Renal cortical epithelial cell (primary cell): ENCODE data around the gene TAF1D. TPM values are rescaled to one million over a fixed set of nuclear protein-coding genes. Genes with fewer than 3 reads are reported as not detected.
A peak's percentile ranks its signal among the peaks of the same experiment; 100 is the strongest.

ENCODE experiments used
- DNase-seq: peaks from one replicate; pipeline ENCODE4 v3.0.0-alpha.2; 2011; ENCODE audit warnings: low read depth
- total RNA-seq: library from RNA; depleted of rRNA; stranded (reverse); fragments of >200 nt; gene quantifications from 2 replicates; pipeline ENCODE4 v1.2.3, GENCODE V29; 2014

TAF1D gene
- total RNA-seq, 1 donor from 2014 or later = 157 TPM

- no peak for DNase-seq
Measured at GRCh38 chr11:93720522-93720921, 20.8 kb downstream of the TAF1D start.

- DNase-seq = no peak
Measured at GRCh38 chr11:93719310-93719709, 22.0 kb downstream of the TAF1D start.

GRCh38 chr11:93718057-93718563 lies 23.2 kb downstream of the TAF1D start:
- DNase-seq = no peak

DNA sequence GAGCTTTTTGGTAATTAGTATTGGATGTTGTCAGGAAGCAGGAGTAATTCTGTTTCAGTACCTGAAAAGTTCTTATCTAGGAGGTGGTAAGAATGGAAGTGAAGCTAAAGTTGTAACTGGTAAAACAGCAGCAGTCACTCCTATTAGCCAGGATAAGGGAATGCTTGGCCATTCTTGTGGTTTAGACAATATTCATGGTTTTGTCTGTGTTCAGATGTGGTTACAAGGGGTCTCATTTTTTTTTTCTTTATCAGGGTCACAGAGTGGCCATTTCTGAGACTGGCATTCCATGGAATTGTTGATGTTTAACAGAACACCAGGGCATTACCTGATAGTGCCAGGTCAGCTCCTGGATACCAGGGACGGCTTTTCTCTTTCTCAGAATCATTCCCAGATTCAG lies 23.8 kb downstream of the TAF1D start:
- DNase-seq = peak; percentile 64

- DNase-seq = no peak
Measured at GRCh38 chr11:93715797-93716396, 25.4 kb downstream of the TAF1D start.

GRCh38 chr11:93712678-93713077 lies 28.6 kb downstream of the TAF1D start:
- DNase-seq = no peak

DNA sequence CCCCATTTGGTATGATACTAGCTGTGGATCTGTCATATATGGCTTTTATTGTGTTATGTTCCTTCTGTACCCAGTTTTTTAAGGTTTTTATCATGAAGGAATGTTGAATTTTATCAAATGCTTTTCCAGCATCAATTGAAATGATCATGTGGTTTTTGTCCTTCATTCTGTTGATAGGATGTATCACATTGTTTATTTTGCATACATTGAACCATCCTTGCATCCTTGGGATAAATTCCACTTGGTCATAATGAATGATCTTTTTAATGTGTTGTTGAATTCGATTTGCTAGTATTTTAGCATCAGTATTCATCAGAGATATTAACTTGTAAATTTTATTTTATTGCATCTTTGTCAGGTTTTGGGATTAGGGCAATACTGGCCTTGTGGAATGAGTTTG lies 31.1 kb downstream of the TAF1D start:
- no peak for DNase-seq

DNA sequence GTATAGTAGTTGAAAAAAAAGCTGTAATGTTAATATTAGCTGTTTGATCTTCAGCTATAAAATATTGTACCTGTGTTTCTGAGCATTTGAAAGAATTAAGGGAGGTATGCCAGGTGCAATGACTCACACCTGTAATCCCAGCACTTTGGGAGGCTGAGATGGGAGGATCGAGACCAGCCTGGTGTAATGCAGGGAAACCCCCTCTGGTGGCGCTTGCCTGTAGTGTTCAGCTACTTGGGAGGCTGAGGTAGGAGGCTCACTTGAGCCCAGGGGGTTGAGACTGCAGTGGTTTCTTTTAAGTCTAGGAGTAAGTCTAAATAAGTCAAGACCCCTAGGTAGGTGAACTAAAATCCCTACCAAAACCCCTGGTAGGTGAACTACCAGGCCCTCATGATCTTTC lies 37.1 kb downstream of the TAF1D start:
- DNase-seq = no peak

DNA sequence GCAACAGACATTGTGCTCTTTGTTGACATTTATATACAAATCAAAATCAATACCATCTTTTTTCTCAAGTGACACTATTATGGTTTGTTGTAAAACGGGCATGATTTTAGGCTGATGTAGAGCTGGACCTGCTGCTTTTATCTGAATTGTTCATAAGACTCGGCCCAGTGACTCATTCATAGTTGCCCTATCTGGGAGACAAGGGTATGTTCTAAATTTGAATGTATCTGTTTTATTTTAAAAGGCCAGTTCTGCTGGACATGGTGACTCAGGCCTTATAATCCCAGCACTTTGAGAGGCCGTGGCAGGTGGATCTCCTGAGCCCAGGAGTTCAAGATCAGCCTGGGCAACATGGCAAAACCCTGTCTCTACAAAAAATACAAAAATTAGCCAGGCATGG lies 40.5 kb downstream of the TAF1D start:
- DNase-seq = no peak

GRCh38 chr11:93697611-93698010 lies 43.7 kb downstream of the TAF1D start:
- DNase-seq = no peak

- no peak for DNase-seq
Measured at GRCh38 chr11:93694557-93694956, 46.7 kb downstream of the TAF1D start.

DNA sequence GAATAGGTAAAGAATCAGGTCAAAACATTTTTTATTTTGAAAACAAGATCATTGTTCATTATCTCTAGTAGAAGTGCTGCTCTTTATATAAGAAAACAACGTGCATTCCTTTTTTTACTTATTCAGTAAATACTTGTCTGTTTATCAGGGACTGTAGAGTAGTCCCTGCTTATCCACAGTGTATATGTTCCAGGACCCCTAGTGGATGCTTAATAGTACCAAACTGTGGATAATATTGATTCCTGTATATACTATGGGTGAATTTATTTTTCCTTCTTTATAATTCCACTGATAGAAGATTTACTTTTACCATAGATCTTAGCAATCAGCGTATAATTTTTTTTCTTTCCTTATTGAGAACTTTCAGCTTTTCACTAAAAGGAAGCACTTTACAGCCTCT lies 47.2 kb downstream of the TAF1D start:
- DNase-seq = no peak

- no peak for DNase-seq
Measured at GRCh38 chr11:93689240-93689639, 52.1 kb downstream of the TAF1D start.

DNA sequence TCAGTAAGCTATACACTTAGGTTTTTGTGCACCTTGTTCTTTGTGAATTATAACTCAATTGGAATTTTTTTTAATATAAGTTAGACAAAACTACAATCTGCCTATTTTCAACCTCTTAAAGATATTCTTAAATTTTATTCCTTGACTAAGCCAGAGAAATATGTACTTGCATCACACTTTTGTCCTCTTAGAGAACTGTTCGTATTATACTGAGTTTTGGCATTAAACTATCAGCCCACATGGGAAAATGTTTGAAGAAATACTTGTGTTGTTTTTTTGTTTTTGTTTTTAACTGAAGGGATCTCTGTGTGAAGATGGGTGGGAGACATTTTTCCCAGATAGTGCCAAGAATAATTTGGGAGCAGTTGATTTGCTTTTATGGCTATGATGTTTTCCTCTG lies 54.5 kb downstream of the TAF1D start:
- peak; percentile 16 for DNase-seq

DNA sequence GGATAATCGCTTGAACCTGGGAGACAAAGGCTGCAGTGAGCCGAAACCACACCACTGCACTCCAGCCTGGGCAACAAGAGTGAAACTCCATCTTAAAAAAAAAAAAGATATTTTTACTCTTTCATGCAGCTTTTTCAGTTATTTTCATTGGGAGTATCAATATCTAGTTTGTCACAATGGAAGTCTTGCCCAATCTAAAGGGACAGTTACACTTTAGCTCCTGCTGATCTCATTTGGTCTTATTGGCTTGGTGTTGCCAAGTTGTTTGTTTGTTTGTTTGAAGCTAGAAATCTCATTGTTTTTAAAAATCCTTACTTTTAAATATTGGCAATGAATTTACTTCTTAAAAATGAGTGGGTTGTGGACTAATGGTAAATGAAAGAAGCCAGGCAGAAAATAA lies 55.1 kb downstream of the TAF1D start:
- DNase-seq = no peak

Other genes starting within 250 kb of the TAF1D start
- gene SMCO4, start 198.1 kb downstream of the TAF1D start, total RNA-seq = 15.6 and 17.5 TPM in 2 replicates
- 8.5 and 21.9 TPM in 2 replicates for gene CEP295, start 79.8 kb downstream of the TAF1D start, total RNA-seq
- 21.5 and 61.6 TPM in 2 replicates for gene C11orf54, start 177 bp upstream of the TAF1D start, total RNA-seq
- gene MED17, start 42.8 kb upstream of the TAF1D start, total RNA-seq = 24.8 and 45.9 TPM in 2 replicates
- gene VSTM5, start 109.1 kb upstream of the TAF1D start, total RNA-seq = 0.17 and 0.70 TPM in 2 replicates